Measurements from ENCODE around the gene PAM. TPM values are rescaled to one million over a fixed set of nuclear protein-coding genes. Genes with fewer than 3 reads are reported as not detected.
"Not testable (repeated sequence)": the region's sequence is repeated elsewhere in the genome, so short reads cannot be mapped to it uniquely, and the experiment has no call there.

PAM gene
- total RNA-seq, 1 experiment from 2014 or later, result 257 TPM

- Histone ChIP-seq H4K20me1 (ENCODE audit: insufficient read depth) (no peaks in the 10 kb centered on the region), H3K27me3 (ENCODE audit: insufficient read depth, low read length) (no peaks in the 10 kb centered on the region), H3K36me3 (ENCODE audit: control insufficient read depth in 1 of 2, insufficient read depth in 2 of 2, low read length in 2 of 2) (peaks cover 0 to 7% of the 10 kb centered on the region in 2 experiments; a peak in 1 of 4 replicates), H3K9ac (ENCODE audit: low read length) (no peak overlapping the region), H3K9me3 (ENCODE audit: control insufficient read depth in 1 of 2, insufficient read depth in 1 of 2, low read depth in 1 of 2, low read length in 2 of 2) (no peaks in the 10 kb centered on the region), H2AFZ (ENCODE audit: low read depth, low read length, poor library complexity, severe bottlenecking) (no peak overlapping the region), H3K4me1 (ENCODE audit: control insufficient read depth in 1 of 2, insufficient read depth in 2 of 2, low read length in 2 of 2) (peaks cover 30 to 33% of the 10 kb centered on the region in 2 experiments), H3K4me3 (replicated peaks in 1 of 2; ENCODE audit: low read depth in 1 of 2, low read length in 2 of 2) (no peak overlapping the region), H3K27ac (ENCODE audit: low read depth, low read length) (no peak overlapping the region), H3K9me2 (ENCODE audit: insufficient read depth) (no peaks in the 10 kb centered on the region), H3K79me2 (ENCODE audit: insufficient read depth, low read length) (peaks cover 52% of the 10 kb centered on the region), H3K4me2 (ENCODE audit: low read length) (no peak overlapping the region)
- no TSS peak for BruUV-seq (replicated peaks)
- ATAC-seq (no peak), DNase-seq (ENCODE audit: low read depth, low spot score) (no peak)
- ChIA-PET CTCF (no interaction called here), RAD21 (ENCODE audit: low non-redundant PET in 1 of 2, low total read pairs in 2 of 2, uncharacterized antibody in 2 of 2, unreplicated experiment in 2 of 2) (no interaction called here), POLR2A (interaction anchor here (1.3 kb wide), 1 partner anchor 37 kb away, joined by 3 read pairs; no protein-coding TSS in a partner anchor)
- TF ChIP-seq ZNF274 (IDR thresholded peaks at IDR 0.05; ENCODE audit: low read depth, low read length), result no peak
- intact Hi-C loops (cut with micrococcal nuclease), result no loop called here
Observed at GRCh38 chr5:102905056-102905455, 150.0 kb downstream of the PAM start.

- BruUV-seq (replicated peaks); DNase-seq (ENCODE audit: low read depth, low spot score); RAD21 ChIA-PET (ENCODE audit: low non-redundant PET in 1 of 2, low total read pairs in 2 of 2, uncharacterized antibody in 2 of 2, unreplicated experiment in 2 of 2); H3K27ac ChIP-seq (ENCODE audit: low read depth, low read length); H3K9ac ChIP-seq (ENCODE audit: low read length); CTCF ChIA-PET; H4K20me1 ChIP-seq (ENCODE audit: insufficient read depth); H3K4me3 ChIP-seq (replicated peaks in 1 of 2; ENCODE audit: low read depth in 1 of 2, low read length in 2 of 2); H3K9me2 ChIP-seq (ENCODE audit: insufficient read depth); H3K36me3 ChIP-seq (ENCODE audit: control insufficient read depth in 1 of 2, insufficient read depth in 2 of 2, low read length in 2 of 2); H3K4me2 ChIP-seq (ENCODE audit: low read length); intact Hi-C loops (cut with micrococcal nuclease); POLR2A ChIA-PET; H2AFZ ChIP-seq (ENCODE audit: low read depth, low read length, poor library complexity, severe bottlenecking); ATAC-seq; H3K9me3 ChIP-seq (ENCODE audit: control insufficient read depth in 1 of 2, insufficient read depth in 1 of 2, low read depth in 1 of 2, low read length in 2 of 2); H3K27me3 ChIP-seq (ENCODE audit: insufficient read depth, low read length): not testable (repeated sequence)
- H3K4me1 ChIP-seq (ENCODE audit: control insufficient read depth in 1 of 2, insufficient read depth in 2 of 2, low read length in 2 of 2), result peaks cover 42 to 44% of the 10 kb centered on the region in 2 experiments
- peaks cover 58% of the 10 kb centered on the region for H3K79me2 ChIP-seq (ENCODE audit: insufficient read depth, low read length)
Observed at GRCh38 chr5:102907099-102907498, 152.0 kb downstream of the PAM start.
